Measurements from ENCODE around the gene NT5C3B. TPM values are rescaled to one million over a fixed set of nuclear protein-coding genes. Genes with fewer than 3 reads are reported as not detected.
"Not testable (repeated sequence)": the region's sequence is repeated elsewhere in the genome, so short reads cannot be mapped to it uniquely, and the experiment has no call there.

The NT5C3B gene
- total RNA-seq, 2 experiments from 2014 or later, result 53.0 to 56.0 TPM

DNA sequence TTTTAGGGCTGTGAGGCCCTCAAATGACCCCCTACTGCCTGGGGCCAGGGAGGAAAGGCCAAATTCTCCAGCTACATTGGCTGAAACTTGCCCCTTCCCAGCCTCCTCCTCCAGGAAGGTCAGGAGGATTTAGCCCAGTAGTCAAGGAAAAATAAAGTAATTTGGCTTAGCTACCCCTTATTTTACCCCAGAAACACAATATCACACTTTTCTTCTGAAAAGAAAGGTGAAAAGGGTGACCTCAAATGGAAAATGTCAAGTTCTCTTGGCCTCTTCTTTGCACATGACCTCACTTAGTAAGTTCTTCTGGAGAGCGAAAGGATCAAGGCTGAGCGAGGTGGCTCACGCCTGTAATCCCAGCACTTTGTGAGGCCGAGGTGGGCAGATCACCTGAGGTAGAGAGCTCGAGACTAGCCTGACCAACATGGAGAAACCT lies 41.5 kb downstream of the NT5C3B start:
- ChIA-PET POLR2A (interaction anchor here (0.5 kb wide), 1 partner anchor 48 kb away, joined by 5 read pairs; no protein-coding TSS in a partner anchor), CTCF (interaction anchor here (1.5 kb wide), 1 partner anchor 17 kb away, joined by 4 read pairs; the partner anchor contains the start of gene P3H4)

DNA sequence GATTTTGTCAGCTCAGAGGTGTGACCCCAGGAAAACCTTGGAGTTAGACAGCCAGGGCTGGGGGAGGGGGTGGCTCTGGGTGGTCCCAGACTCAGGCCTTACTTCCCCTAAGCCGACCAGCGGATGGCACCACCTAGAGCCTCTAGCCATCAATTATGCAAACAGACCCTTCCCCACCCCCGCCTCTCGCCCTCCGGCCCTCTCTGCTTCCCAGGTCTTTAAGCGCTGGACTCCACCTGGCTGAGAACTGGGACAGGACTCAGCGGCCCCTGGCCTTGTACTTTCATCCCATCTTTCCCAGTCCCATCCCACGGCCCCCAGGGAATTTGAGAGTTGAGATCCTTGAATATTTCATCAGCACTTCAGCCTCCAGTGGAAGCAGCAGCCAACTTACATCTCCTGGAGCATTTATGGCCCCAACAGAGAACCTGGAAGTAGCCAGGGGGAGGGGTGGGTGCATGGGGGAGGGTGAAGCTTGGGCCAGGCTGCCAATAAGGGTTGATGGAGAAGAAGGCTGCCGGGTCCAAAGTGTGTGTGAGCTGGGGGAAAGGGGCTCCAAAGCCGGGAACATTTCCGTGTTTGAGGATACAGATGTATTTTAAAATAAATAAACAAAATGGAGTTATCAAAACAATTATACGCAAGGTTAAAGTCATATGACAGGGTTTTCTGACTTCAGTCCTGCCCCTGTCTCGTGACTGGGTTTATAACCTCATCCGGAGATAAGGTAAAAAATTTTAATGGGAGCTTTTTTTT lies 42.1 kb downstream of the NT5C3B start:
- POLR2A ChIA-PET, result no interaction called here

DNA sequence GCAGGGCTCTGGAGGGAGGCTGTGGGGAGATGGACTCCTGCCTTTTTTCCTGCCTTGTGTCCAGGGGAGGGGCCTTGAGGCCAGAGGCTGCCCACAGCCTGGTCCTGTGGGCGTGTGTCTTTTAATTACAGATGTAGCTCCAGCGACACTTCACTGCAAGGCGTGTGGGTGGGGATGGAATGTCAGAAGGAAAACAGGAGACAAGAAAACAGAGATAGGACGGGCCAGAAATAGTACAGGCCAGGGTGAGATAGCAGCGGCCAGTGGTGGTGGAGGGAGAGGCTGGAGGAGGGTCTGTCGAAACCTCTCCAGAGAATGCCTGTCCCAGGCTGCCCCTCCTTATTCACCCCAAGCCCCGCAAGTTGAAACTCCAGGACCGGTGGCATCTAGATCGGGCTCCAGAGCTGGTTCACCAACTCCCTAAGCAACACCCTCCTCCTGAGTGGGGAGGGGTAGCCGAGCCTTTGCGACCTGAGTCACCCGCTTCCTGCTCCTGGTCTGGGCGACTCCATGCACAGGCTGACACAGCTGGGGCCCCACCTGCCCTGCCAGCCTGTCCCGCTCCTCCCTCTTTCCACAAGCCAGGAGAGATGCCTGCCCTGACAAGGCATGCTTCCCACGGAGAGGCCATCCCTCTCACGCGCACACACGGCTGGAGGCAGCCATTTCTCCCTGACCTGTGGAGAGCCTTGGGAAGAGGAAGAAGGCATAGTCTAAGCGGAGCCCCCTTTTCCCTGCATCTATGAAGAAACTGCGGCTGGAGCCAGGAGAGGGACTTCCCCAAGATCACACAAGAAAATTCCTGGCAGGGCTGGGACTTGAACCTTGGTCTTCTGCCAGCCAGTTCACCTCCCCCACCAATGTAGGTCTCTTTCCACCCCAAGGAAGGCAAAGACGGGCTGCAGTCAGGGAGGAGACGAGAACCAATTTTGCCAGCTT lies 42.9 kb downstream of the NT5C3B start:
- ChIA-PET CTCF (interaction anchor here (0.6 to 1.5 kb wide), 2 partner anchors 18 to 128 kb away, joined by 3 to 4 read pairs; partner anchors contain the start of gene P3H4), POLR2A (no interaction called here)

More for the DNA sequence above, 42.1 kb downstream of the NT5C3B start:
- CTCF ChIA-PET, result interaction anchor here (0.6 to 1.5 kb wide), 2 partner anchors 18 to 127 kb away, joined by 3 to 4 read pairs; partner anchors contain the start of gene P3H4

DNA sequence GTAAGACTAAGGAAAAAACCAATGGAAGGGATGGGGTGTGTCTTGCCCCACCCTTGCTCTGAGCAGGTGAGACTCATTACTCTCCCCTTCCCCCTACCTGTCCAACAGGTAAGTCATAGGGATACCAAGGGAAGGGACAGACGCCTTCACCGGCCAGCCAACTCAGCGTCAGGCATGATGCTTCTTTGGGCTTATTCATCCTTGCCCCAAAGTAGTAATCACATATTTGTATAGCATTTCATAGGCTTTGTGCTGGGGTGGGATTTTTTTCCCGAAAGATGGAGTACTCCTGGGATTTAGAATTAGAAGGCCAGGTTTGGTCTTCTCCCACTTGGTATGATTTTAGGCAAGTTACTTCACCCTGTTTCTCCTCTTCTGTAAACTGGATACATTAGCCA lies 49.0 kb downstream of the NT5C3B start:
- POLR2A ChIA-PET, result no interaction called here

DNA sequence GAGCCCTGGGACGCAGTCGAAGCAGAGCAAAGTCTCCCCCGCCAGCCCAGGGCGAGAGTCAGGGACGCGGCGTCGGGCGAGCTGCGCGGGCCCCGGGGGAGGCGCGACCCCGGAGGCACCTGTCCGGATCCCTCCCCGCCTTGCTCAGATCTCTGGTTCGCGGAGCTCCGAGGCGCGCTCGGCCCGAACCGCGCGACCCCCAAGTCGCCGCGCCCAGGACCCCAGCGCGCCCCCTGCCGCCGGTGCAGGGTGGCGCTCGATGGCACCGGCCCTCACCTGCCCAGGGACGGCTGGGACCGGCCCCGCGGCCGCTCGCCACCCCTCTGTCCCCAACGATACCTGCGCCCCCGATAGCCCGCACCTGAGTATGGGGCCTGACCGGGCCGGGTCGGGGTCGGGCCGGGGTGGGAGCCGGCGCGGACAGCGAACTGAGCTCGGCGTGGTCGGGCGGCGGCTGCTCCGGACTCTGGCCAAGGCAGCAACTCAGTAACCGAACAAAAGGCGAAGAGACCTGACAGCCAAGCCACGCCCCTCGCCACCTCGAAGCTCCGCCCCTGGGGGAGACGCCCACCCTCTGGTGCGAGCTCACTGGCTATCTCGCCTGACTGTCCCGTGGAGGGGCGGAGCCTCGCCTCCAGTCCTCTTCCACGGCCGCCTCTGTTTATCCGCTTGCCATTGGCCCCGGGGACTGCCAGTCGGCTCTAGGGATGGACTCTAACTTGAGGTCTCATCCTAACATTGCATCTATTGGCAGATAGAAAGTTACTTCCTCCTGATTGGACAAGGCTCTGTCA lies 49.6 kb downstream of the NT5C3B start, which contains the start of gene JUP:
TSS of gene JUP (minus strand) at position 485 of the 794 bp plus-strand sequence. CDS start 14,857 bp downstream, outside the sequence.
- POLR2A ChIA-PET, result no interaction called here
- CTCF ChIA-PET, result interaction anchor here (0.7 to 2.7 kb wide), 2 partner anchors 15 to 74 kb away, joined by 3 to 10 read pairs; no protein-coding TSS in a partner anchor

More for the DNA sequence above, 49.0 kb downstream of the NT5C3B start:
- CTCF ChIA-PET, result interaction anchor here (0.5 to 2.7 kb wide), 3 partner anchors 14 to 117 kb away, joined by 3 to 10 read pairs (median 3); no protein-coding TSS in a partner anchor

DNA sequence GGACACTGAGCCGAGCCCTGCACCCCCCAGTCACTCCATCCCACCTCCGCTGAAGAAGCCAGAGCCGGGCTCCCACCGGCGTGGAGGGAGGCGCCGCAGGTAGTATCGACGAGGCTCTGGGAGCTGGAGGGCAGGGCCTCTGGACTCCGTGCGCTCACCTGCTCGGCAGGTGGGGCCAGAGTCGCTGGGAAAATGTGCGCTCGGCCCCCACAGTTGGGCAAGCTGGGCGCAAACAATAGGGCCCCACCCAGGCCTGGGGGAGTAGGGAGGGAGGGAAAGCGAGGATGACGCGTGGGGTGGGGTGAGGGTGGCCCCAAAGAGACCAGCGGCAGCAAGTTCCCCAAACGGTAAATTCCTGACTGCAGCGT lies 50.2 kb downstream of the NT5C3B start:
- POLR2A ChIA-PET, result no interaction called here

DNA sequence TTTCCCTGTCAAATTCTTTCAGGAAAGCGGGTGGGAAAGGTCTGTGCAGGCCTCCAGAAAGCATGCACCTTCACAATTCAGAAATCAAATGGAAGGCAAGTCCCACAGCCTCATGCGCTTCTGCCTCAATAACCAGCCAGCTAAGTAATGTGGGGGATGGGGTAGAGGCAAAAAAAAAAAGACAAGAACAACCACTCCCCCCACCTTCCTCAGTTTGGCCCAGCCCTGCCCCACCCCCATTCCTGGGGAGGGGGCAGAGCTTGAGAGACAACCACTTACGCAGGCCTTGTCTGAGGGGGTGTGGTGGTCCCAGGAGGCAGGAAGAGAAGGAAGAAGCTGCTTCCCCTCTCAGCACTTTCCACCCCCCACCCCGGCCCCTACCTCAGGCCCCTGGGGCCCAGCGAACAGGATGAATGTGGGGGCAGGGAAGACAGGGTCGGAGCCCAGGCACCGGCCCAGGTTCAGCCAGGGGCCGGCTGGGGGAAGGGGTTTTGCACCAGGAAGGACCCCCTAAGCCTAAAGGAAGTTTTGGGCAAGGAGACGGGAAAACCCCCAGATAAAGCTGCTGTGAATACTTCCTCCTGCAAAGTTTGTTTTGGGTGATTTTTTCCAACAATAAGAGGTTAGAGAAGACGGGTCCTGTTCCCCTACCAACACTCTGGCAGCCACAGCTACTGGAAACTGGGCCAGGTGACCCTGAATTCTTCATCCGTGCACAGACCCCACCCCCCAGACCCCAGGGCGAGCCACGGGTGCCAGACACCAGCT lies 50.8 kb downstream of the NT5C3B start:
- ChIA-PET POLR2A (interaction anchor here (0.5 kb wide), 1 partner anchor 1393 kb away, joined by 4 read pairs; no protein-coding TSS in a partner anchor), CTCF (interaction anchor here (1.0 to 2.7 kb wide), 2 partner anchors 16 kb away, joined by 3 to 10 read pairs; no protein-coding TSS in a partner anchor)

More for the DNA sequence above, 50.2 kb downstream of the NT5C3B start:
- CTCF ChIA-PET, result interaction anchor here (2.7 kb wide), 1 partner anchor 15 kb away, joined by 10 read pairs; no protein-coding TSS in a partner anchor

DNA sequence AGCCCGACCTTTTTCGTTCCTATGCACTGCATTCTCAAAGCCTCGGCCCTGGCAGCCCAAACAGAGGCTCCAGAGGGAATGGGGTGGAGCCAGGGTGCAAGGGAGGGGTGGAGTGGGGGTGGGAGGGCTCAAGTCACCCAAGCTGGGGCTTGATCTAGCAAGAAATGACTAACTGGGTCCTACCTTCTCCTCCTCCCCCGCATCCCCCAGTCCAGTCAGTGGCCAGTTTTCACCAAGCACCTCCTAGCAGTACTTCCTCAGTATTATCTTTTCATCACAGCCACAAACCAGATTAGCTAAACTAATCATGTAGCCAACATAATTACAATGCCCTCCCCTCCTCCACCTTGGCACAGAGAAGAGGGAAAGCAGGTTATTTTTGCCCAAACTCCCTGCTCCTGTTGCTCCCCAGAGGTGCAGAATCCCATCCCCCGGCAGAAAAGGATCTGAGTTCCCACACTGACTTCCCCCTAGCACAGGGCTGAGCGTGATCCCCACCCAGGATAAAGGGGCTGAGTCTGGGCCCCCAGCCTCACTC lies 51.8 kb downstream of the NT5C3B start:
- POLR2A ChIA-PET, result interaction anchor here (0.5 kb wide), 1 partner anchor 1394 kb away, joined by 4 read pairs; no protein-coding TSS in a partner anchor
- CTCF ChIA-PET, result interaction anchor here (0.7 to 1.0 kb wide), 2 partner anchors 17 to 27 kb away, joined by 3 read pairs; no protein-coding TSS in a partner anchor

DNA sequence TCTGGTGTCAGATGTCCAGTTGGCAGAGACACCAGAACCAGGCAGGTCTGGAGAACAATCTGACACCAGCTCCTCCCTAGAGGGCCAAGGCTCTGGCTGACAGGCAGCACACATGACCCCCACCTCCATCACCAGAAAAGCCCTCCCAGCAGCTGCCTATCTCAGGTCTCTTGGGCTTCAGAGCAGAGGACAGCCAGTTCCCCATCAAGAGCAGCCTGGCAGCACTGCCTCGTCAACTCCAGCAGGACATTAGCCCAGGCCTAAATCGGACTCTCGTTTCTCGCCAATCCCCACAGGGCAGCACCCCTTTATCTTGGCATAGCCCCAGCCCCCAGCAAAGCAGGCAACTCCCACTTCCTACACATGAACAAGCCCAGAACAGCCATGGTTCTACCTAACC lies 53.9 kb downstream of the NT5C3B start:
- CTCF ChIA-PET, result interaction anchor here (0.7 kb wide), 1 partner anchor 246 kb away, joined by 4 read pairs; no protein-coding TSS in a partner anchor
- POLR2A ChIA-PET, result no interaction called here

DNA sequence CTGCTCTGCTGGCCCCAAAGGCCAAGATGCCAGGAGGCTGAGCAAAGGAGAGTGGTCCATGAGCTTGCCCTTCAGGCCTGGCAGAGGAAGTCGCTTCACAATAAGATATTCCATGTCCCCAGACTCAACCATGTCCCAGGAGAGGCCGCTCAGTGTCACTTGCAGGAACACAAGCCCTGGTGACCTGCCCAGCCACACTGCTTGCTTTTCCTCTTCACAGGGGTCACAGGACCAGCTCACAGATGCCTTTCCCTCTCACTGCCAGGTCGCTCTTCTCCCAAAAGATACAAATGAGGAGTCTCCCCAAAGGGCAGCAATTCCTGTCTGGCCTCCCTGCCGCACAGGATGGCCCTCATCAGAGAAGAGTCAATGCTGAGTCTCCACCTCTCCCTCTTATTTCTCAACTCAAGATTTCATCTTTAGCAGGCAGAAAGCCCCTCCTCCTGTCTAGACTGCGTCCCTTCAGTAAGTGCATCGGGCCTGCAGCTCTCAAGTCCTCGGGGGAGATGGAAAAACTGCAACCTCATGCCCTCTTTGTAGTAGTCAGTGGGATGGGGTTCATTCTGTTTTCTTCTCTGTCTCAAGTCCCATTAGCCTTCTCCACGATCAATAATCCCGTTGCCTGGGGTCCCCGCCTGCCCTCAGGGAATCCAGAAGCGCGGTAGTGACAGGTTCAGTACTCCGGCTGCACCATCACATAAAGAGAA lies 54.5 kb downstream of the NT5C3B start:
- ChIA-PET CTCF (no interaction called here), POLR2A (interaction anchor here (0.7 kb wide), 1 partner anchor 17 kb away, joined by 3 read pairs; no protein-coding TSS in a partner anchor)

DNA sequence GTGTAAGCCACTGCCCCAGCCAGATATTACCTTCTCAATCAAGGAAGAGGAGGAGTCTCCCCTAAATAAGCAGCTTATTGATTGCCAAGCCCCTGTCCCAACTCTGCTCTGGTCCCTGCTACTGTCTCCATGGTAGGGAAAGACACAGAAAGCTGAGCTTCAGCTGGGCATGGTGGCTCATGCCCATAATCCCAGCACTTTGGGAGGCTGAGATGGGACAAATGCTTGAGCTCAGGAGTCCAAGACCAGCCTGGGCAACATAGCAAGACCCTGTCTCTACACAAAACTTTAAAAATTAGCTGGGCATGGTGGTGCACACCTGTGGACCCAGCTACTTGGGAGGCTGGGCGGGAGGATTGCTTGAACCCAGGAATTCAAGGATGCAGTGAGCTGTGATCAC lies 56.1 kb downstream of the NT5C3B start:
- ChIA-PET CTCF (interaction anchor here (0.7 to 1.0 kb wide), 2 partner anchors 9 to 19 kb away, joined by 3 read pairs; no protein-coding TSS in a partner anchor), POLR2A (no interaction called here)

DNA sequence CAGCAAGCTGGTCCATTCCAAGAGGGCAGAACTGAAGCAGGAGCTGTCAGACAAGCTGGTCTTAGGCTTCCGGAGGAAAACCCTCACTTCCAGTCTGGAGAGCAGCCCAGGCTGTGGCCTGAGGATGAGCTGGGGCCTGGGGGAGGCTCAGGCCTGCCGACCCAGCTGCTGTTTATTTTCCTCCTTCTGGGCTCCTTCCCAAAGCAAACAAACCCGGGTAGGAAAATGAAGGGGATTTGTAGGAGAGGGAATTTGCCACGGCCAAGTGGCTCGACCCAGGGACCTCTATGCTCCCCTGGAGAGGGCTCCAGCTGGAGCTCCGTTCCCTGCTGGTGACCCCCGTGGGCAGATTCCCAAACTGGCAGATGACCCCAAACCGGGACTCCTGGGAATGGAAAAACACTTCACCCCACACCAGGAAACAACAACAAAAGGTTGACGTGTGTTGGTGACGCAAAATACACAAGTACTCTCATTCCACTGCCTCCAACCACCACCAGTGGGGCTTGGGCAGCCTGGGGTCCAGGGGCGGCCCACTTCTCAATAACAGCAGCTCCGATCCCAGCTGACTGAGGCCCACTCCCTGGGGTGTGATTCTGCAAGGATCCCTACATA lies 58.4 kb downstream of the NT5C3B start:
- POLR2A ChIA-PET, result no interaction called here
- CTCF ChIA-PET, result interaction anchor here (2.2 kb wide), 1 partner anchor 24 kb away, joined by 8 read pairs; no protein-coding TSS in a partner anchor

DNA sequence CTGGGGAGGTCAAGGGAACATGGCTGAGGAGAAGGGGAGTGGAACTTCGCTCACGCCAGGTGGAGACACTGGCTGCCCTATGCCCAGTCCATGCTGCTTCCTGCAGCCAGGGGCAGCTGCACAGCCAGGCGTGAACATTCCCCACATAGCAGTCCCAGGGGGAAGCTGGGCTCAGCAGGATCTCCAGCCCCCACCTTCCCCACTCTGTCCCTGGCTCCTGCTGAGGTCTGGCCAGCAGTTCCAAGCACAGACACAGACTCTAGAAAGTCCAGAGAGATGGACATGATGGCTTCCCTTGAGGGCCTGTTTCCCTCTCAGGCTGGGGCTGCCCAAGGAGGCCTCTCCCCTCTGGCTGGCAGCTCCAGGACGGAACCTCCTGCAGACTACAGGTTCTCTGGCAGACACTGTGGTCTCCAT lies 58.9 kb downstream of the NT5C3B start:
- ChIA-PET CTCF (interaction anchor here (2.2 kb wide), 1 partner anchor 25 kb away, joined by 8 read pairs; no protein-coding TSS in a partner anchor), POLR2A (no interaction called here)

DNA sequence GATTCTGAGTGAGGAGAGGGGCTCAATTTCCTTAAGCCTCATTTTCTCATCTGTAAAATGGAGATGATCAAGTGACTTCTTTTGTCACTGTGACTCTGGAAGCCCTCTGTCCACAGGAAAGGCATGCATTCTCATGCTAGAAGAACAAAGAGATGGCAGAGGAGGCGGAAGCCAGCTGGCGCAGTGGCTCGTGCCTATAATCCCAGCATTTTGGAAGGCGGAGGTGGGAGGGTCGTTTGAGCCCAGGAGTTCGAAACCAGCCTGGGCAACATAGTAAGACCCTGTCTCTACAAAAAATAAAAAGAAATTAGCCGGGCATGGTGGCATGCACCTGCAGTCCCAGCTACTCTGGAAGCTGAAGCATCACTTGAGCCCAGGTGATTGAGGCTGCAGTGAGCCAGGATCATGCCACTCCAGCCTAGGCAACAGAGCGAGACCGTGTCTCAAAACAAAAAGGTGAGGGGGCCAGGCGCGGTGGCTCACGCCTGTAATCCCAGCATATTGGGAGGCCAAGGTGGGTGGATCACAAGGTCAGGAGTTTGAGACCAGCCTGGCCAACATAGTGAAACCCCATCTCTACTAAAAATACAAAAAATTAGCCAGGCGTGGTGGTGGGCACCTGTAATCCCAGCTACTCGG lies 59.7 kb downstream of the NT5C3B start:
- CTCF ChIA-PET, result not testable (repeated sequence)

DNA sequence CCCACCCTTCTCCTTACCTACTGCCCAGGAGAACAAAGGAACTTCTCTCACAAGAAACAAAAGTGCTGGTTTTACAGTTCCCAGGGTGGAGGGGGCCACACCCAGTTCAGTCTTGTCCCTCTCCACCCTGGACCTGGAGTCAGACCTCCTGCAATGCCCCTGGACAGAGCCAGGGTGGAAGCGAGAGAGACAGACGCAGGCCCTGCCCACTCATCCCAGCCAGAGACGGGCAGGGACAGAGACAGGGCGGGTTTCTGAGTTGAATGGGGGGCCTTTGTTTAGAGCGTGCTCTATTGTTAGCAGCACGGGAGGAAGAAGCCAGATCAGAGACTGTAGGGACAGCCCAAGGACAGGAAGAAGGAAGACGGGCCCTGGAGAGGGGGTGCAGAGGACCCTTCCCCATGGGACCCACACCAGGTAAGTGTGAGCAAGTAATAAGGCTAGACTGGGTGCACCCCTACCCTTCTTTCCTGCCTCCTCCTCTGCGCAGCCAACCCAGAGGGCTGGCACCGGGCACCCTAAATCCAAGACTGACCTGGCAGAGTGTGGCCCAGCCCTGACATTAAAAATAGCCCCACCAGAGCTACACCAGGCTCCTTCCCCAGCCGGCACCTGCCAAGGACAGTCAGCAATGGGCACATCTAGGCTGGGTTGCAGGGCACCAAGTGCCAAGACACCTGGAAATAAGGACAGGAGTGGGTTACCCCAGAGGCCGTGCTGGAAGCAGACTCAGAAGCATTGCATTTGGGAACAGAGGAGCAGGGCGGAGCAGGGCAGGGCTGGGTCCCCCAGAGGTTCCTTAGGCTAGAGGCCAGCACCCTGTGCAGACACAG lies 60.4 kb downstream of the NT5C3B start:
- POLR2A ChIA-PET, result no interaction called here
- CTCF ChIA-PET, result no interaction called here

More for the DNA sequence above, 59.7 kb downstream of the NT5C3B start:
- POLR2A ChIA-PET, result not testable (repeated sequence)

All from activated CD8-positive, alpha-beta memory T cell treated with anti-CD3 and anti-CD28 coated beads for 36 hours (primary cell).